Endothelial cell of umbilical vein (primary cell): ENCODE measurements around the gene MACROD2.

Experiments used
- CTCF ChIP-seq, 2 donors: IDR thresholded peaks; 1 replicate in 1 of 2; 2 replicates in 1 of 2; pipeline ENCODE4 v1.5.1; 2011; ENCODE audit warnings: low read length in 2 of 2, mild to moderate bottlenecking in 2 of 2, moderate library complexity in 2 of 2, control low read depth in 1 of 2, inconsistent platforms in 1 of 2, low read depth in 1 of 2; ENCODE audit not compliant: insufficient read depth in 1 of 2; ENCODE audit errors: extremely low read depth in 1 of 2
- EZH2 ChIP-seq: IDR thresholded peaks from 2 replicates; pipeline ENCODE4 v1.6.1; 2012; ENCODE audit warnings: borderline replicate concordance, low read depth, mild to moderate bottlenecking, moderate library complexity, low read length, inconsistent platforms; ENCODE audit not compliant: severe bottlenecking
- FOS ChIP-seq: IDR thresholded peaks from 2 replicates; pipeline ENCODE4 v1.6.1; 2011; ENCODE audit warnings: mild to moderate bottlenecking, low read length, moderate library complexity, borderline replicate concordance; ENCODE audit not compliant: insufficient read depth
- GATA2 ChIP-seq: IDR thresholded peaks from 2 replicates; pipeline ENCODE4 v1.7.0; 2011; ENCODE audit warnings: low read depth, mild to moderate bottlenecking, moderate library complexity, mixed read lengths, low read length; ENCODE audit not compliant: insufficient read length, insufficient read depth
- MAX ChIP-seq: IDR thresholded peaks from 2 replicates; pipeline ENCODE4 v1.6.1; 2011; ENCODE audit not compliant: insufficient read depth, insufficient read length
- MYC ChIP-seq: IDR thresholded peaks from one replicate; pipeline ENCODE4 v1.6.1; 2011; ENCODE audit warnings: mild to moderate bottlenecking, low read depth, low read length
- POLR2A ChIP-seq: IDR thresholded peaks from 2 replicates; pipeline ENCODE4 v1.6.1; 2012; ENCODE audit warnings: low read depth, mild to moderate bottlenecking, control low read depth, low read length
- POLR2AphosphoS5 ChIP-seq: IDR thresholded peaks from 2 replicates; pipeline ENCODE4 v1.6.1; 2012; ENCODE audit warnings: low read depth, mild to moderate bottlenecking, control low read depth, low read length, moderate library complexity; ENCODE audit not compliant: insufficient read depth

- TF ChIP-seq CTCF (IDR thresholded peaks at IDR 0.05; ENCODE audit: extremely low read depth in 1 of 2, insufficient read depth in 1 of 2, low read depth in 1 of 2, low read length in 2 of 2) (no peak), POLR2AphosphoS5 (no peak), EZH2 (no peak), POLR2A (no peak), GATA2 (no peak), MAX (no peak), FOS (no peak), MYC (no peak)
Observed at GRCh38 chr20:14488212-14488611, 492.9 kb downstream of the MACROD2 start.
